ENCODE measurements around the gene SCMH1. TPM values are rescaled to one million over a fixed set of nuclear protein-coding genes. Genes with fewer than 3 reads are reported as not detected.

SCMH1 gene
- total RNA-seq, 1 experiment from 2014 or later: 16.5 TPM

DNA sequence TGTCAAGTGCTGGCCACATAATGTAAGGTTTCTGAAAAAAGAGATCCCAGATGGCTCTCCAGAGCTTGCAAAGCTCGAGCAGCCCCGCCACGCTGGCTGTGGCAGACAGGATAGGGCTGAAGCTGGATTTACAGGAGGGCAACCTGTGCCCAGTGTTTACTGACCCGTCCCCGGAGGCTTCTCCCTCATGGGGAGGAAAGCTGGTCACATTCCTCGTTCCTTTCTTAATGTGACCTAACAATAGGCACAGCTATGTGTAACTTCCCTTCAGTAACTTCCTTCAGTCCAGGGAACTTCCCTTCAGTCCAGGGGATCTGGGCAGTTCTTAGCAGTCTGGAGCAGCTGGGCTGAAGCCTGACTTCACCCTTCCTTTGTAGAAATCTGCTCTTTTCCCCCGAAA lies 228.3 kb downstream of the SCMH1 start:
- Histone ChIP-seq H3K23me2 (ENCODE audit: insufficient read length, low read depth, low read length, poor library complexity, severe bottlenecking) (no peaks in the 10 kb centered on the region), H2BK12ac (ENCODE audit: insufficient read length, low read depth, low read length) (no peak overlapping the region), H3K79me1 (ENCODE audit: insufficient read depth, low read depth, low read length, poor library complexity, severe bottlenecking) (no peaks in the 10 kb centered on the region), H3K27ac (ENCODE audit: insufficient read length, low read depth, low read length) (no peak overlapping the region), H3K79me2 (ENCODE audit: insufficient read depth, low read length) (no peaks in the 10 kb centered on the region), H2BK15ac (ENCODE audit: low read depth, low read length) (no peak overlapping the region), H3K27me3 (ENCODE audit: insufficient read depth, low read length) (no peaks in the 10 kb centered on the region), H2AK5ac (ENCODE audit: insufficient read length, low read length) (no peak overlapping the region), H3K4me2 (ENCODE audit: insufficient read depth, insufficient read length, low read length) (no peak overlapping the region), H3K14ac (ENCODE audit: insufficient read depth, low read length) (no peak overlapping the region), H3K18ac (ENCODE audit: insufficient read length, low read depth, low read length) (no peak overlapping the region), H3K4ac (ENCODE audit: low read depth, low read length) (no peak overlapping the region), H2BK120ac (ENCODE audit: low read depth, low read length, poor library complexity, severe bottlenecking) (no peak overlapping the region), H3K9ac (ENCODE audit: extremely low read depth, insufficient read length, low read length) (no peak overlapping the region), H3K23ac (ENCODE audit: insufficient read length, low read depth, low read length) (no peak overlapping the region), H4K5ac (ENCODE audit: insufficient read length, low read depth, low read length) (no peak overlapping the region), H2AFZ (ENCODE audit: low read length) (no peak overlapping the region), H2BK20ac (ENCODE audit: low read depth, low read length, poor library complexity, severe bottlenecking) (no peak overlapping the region), H3K56ac (ENCODE audit: insufficient read length, low read depth, low read length) (no peak overlapping the region), H2BK5ac (ENCODE audit: insufficient read length, low read length) (no peak overlapping the region), H4K91ac (ENCODE audit: insufficient read length, low read depth, low read length) (no peak overlapping the region), H4K20me1 (ENCODE audit: control insufficient read depth, insufficient read depth, insufficient read length) (no peaks in the 10 kb centered on the region), H3T11ph (ENCODE audit: low read length) (no peak overlapping the region), H3K9me3 (ENCODE audit: control insufficient read depth, low read depth, low read length) (no peaks in the 10 kb centered on the region), H4K8ac (replicated peaks; ENCODE audit: insufficient read length, low read depth, low read length) (no peak overlapping the region), H3K4me1 (ENCODE audit: insufficient read depth, low read length) (no peaks in the 10 kb centered on the region)
- WGBS (ENCODE audit: extremely low coverage, insufficient read length, low lambda C conversion rate): no CpG with 5 or more reads among the region's 7 CpGs
- no peaks in the 10 kb centered on the region for H3K9me3 Mint-ChIP-seq
- H3K27me3 Mint-ChIP-seq (ENCODE audit: low read depth): no peaks in the 10 kb centered on the region
- H3K27ac Mint-ChIP-seq: 0 out of 7 replicates have a peak overlapping the region, but pooled peaks of 1 of the 3 experiments have one; percentile 40
- H3K4me1 Mint-ChIP-seq: no peaks in the 10 kb centered on the region
- H3K4me3 Mint-ChIP-seq: no peak overlapping the region
- no peak for DNase-seq
- peaks cover 41 to 84% (median 80%) of the 10 kb centered on the region in 3 experiments; a peak in 6 of 7 replicates for H3K36me3 Mint-ChIP-seq (ENCODE audit: insufficient read depth in 1 of 3, low read depth in 3 of 3)
- TF ChIP-seq CTCF (conservative IDR thresholded peaks at IDR 0.05): no peak

Data from H9 (cell line).